ENCODE measurements around the gene RPS6KA5. TPM values are rescaled to one million over a fixed set of nuclear protein-coding genes. Genes with fewer than 3 reads are reported as not detected.

RPS6KA5 gene
- total RNA-seq, 5 donors from 2014 or later (not counting 1 experiment from before 2014, with no cell fraction given) = 28.8 to 39.8 (median 35.3) TPM

DNA sequence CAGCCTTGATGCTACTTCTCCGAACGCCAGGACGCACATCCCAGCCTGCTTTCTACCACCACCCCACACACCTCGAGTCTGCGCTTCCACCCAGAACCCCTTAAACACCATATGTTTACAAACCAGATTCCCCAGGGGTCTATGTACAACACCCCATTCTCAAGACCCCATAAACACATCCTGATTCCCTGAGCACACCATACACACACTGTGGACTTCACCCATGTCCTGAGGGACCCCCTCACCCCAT is 244.9 kb downstream of the RPS6KA5 start:
- no peaks in the 10 kb centered on the region for H3K36me3 ChIP-seq (ENCODE audit: control insufficient read depth in 2 of 2, extremely low read depth in 1 of 2, insufficient read depth in 1 of 2, low read length in 1 of 2)
- POLR2A ChIA-PET = no interaction called here
- H3K27ac ChIP-seq (ENCODE audit: low read length) = no peak overlapping the region
- Mint-ChIP-seq H3K27me3 (peaks cover 4 to 5% of the 10 kb centered on the region in 2 donors), H3K27ac (peak overlapping the region in 1 of 2 donors; percentile 53), H3K36me3 (no peaks in the 10 kb centered on the region), H3K4me1 (peaks cover under 1 to 9% (median 6%) of the 10 kb centered on the region in 3 donors), H3K9me3 (no peaks in the 10 kb centered on the region), H3K4me3 (peak overlapping the region; percentile 61 to 72 (median 70))
- no peak for ATAC-seq (replicated peaks in 1 of 4)
- no peaks in the 10 kb centered on the region for H3K9me3 ChIP-seq
- 95% methylated on average over 5 of the region's 5 CpGs for WGBS (ENCODE audit: insufficient coverage)
- CTCF ChIA-PET = interaction anchor here in 1 of 2 donors (2.1 kb wide), 1 partner anchor 57 kb away, joined by 7 read pairs; no protein-coding TSS in a partner anchor
- H3K27me3 ChIP-seq (replicated peaks in 1 of 2; ENCODE audit: control insufficient read depth in 2 of 2, extremely low read depth in 1 of 2, insufficient read depth in 2 of 2, low read length in 1 of 2) = peaks cover 0 to 19% of the 10 kb centered on the region in 2 experiments
- H3K4me3 ChIP-seq (ENCODE audit: control insufficient read depth in 1 of 2, extremely low read depth in 1 of 2, low read length in 1 of 2) = no peak overlapping the region
- DNase-seq = no peak
- H3K4me1 ChIP-seq (ENCODE audit: control insufficient read depth in 1 of 2, extremely low read depth in 1 of 2, insufficient read depth in 2 of 2, low read length in 2 of 2) = peaks cover 0 to 13% of the 10 kb centered on the region in 2 experiments

DNA sequence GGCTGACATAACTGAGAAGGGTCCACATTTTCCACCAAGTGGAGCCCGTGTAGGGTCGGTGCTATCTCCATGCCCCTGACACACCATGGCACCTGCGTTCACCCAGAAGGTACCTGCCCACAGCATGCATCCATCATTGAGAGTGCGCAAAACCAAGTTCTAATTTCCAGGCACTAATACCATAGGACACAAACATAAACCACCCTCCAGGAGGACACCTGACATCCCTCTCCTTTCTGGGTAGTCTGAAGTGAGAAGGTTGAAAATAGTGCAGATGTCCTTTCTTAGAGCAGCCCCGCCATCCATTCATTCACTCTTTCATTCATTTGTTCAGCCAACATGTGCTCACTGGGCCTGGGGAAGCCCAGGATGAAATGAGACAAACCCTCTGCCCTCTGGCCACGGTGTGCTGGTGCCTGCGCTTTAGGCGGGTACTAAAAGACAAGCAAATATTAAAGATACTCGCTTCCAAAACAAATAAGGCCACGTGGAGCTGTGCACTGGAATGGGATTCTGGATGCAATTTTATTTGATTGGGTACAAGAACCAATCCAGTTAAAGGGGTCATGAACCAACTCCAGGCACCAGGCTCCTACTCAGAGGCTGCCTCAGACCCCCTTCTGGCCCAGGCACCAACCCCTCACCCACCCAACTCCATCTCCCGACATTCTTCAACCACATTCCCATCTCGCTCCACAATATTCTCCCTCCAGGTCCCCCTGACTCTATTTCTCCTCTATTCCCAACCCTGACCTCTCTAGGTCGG is 245.5 kb downstream of the RPS6KA5 start:
- peak overlapping the region in 1 of 2 donors; percentile 53 for H3K27ac Mint-ChIP-seq
- WGBS (ENCODE audit: insufficient coverage) = 96% methylated on average over 9 of the region's 13 CpGs
- peak overlapping the region; percentile 61 to 72 (median 70) for H3K4me3 Mint-ChIP-seq
- DNase-seq (no peak), ATAC-seq (replicated peaks in 1 of 4) (no peak)
- Histone ChIP-seq H3K27me3 (replicated peaks in 1 of 2; ENCODE audit: control insufficient read depth in 2 of 2, extremely low read depth in 1 of 2, insufficient read depth in 2 of 2, low read length in 1 of 2) (peaks cover 0 to 19% of the 10 kb centered on the region in 2 experiments), H3K36me3 (ENCODE audit: control insufficient read depth in 2 of 2, extremely low read depth in 1 of 2, insufficient read depth in 1 of 2, low read length in 1 of 2) (no peaks in the 10 kb centered on the region), H3K27ac (ENCODE audit: low read length) (no peak overlapping the region), H3K4me3 (ENCODE audit: control insufficient read depth in 1 of 2, extremely low read depth in 1 of 2, low read length in 1 of 2) (no peak overlapping the region), H3K4me1 (ENCODE audit: control insufficient read depth in 1 of 2, extremely low read depth in 1 of 2, insufficient read depth in 2 of 2, low read length in 2 of 2) (peaks cover 0 to 12% of the 10 kb centered on the region in 2 experiments), H3K9me3 (no peaks in the 10 kb centered on the region)
- no peaks in the 10 kb centered on the region for H3K36me3 Mint-ChIP-seq
- no peaks in the 10 kb centered on the region for H3K9me3 Mint-ChIP-seq
- ChIA-PET CTCF (no interaction called here), POLR2A (no interaction called here)
- peaks cover 0 to 5% (median 5%) of the 10 kb centered on the region in 3 donors for H3K4me1 Mint-ChIP-seq
- H3K27me3 Mint-ChIP-seq = peaks cover 4 to 5% of the 10 kb centered on the region in 2 donors

DNA sequence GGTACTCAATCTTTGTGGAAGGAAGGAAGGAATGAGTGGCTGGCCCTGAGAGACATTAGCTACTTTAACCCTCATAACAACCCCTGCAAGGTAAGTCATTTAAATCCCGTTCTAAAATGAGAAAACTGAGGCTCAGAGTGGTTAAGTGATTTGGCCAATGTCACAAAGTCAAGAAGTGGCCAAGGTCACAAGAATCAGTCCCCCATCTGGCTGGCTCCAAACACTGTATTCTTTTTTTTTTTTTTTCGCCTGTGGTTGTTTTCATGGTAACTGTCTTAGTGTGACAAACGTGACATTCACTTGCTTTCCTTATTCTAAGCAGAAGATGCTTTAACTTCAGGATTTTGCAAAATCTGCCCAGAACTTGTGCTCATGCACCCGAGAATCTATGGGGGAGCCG is 247.0 kb downstream of the RPS6KA5 start:
- no peak overlapping the region for H3K27ac Mint-ChIP-seq
- ChIA-PET POLR2A (no interaction called here), CTCF (no interaction called here)
- no peak overlapping the region for H3K4me3 ChIP-seq (ENCODE audit: control insufficient read depth in 1 of 2, extremely low read depth in 1 of 2, low read length in 1 of 2)
- no peaks in the 10 kb centered on the region for H3K36me3 ChIP-seq (ENCODE audit: control insufficient read depth in 2 of 2, extremely low read depth in 1 of 2, insufficient read depth in 1 of 2, low read length in 1 of 2)
- DNase-seq (no peak), ATAC-seq (replicated peaks in 1 of 4) (no peak)
- peaks cover 0 to 17% of the 10 kb centered on the region in 2 experiments for H3K27me3 ChIP-seq (replicated peaks in 1 of 2; ENCODE audit: control insufficient read depth in 2 of 2, extremely low read depth in 1 of 2, insufficient read depth in 2 of 2, low read length in 1 of 2)
- peaks cover 4 to 5% of the 10 kb centered on the region in 2 donors for H3K27me3 Mint-ChIP-seq
- peaks cover 0 to 5% (median 4%) of the 10 kb centered on the region in 3 donors for H3K4me1 Mint-ChIP-seq
- no peaks in the 10 kb centered on the region for H3K9me3 ChIP-seq
- peak overlapping the region in 1 of 3 donors; percentile 17 for H3K4me3 Mint-ChIP-seq
- peaks cover 0 to 12% of the 10 kb centered on the region in 2 experiments for H3K4me1 ChIP-seq (ENCODE audit: control insufficient read depth in 1 of 2, extremely low read depth in 1 of 2, insufficient read depth in 2 of 2, low read length in 2 of 2)
- no peaks in the 10 kb centered on the region for H3K36me3 Mint-ChIP-seq
- no peak overlapping the region for H3K27ac ChIP-seq (ENCODE audit: low read length)
- no peaks in the 10 kb centered on the region for H3K9me3 Mint-ChIP-seq
- 100% methylated on average over 2 of the region's 5 CpGs for WGBS (ENCODE audit: insufficient coverage)

DNA sequence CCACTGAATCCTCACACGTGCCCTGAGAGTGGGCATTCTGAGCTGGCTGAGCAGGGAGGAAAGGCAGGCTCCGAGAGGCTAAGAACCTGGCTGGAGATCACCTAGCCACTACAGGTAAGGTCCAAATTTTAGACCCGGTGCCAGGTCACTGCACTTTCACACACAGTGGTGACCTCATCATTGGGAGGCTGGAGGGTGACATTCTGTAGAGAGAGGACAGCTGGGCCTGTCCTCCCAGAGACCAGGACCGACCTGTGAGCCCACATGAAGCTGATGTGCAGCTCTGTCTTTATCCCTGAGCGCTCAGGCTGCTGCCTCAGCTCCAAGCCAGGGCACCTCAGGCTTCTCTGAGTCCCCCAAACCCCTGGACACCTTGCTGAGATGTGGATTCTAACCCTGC is 248.3 kb downstream of the RPS6KA5 start:
- ChIA-PET POLR2A (no interaction called here), CTCF (no interaction called here)
- 81% methylated on average over 3 of the region's 5 CpGs for WGBS (ENCODE audit: insufficient coverage)

GRCh38 chr14:90811641-90812040 is 248.8 kb downstream of the RPS6KA5 start:
- Histone ChIP-seq H3K9me3 (no peaks in the 10 kb centered on the region), H3K36me3 (ENCODE audit: control insufficient read depth in 2 of 2, extremely low read depth in 1 of 2, insufficient read depth in 1 of 2, low read length in 1 of 2) (no peaks in the 10 kb centered on the region), H3K4me1 (ENCODE audit: control insufficient read depth in 1 of 2, extremely low read depth in 1 of 2, insufficient read depth in 2 of 2, low read length in 2 of 2) (peaks cover 0 to 7% of the 10 kb centered on the region in 2 experiments), H3K27me3 (replicated peaks in 1 of 2; ENCODE audit: control insufficient read depth in 2 of 2, extremely low read depth in 1 of 2, insufficient read depth in 2 of 2, low read length in 1 of 2) (peaks cover 0 to 6% of the 10 kb centered on the region in 2 experiments), H3K27ac (ENCODE audit: low read length) (no peak overlapping the region), H3K4me3 (ENCODE audit: control insufficient read depth in 1 of 2, extremely low read depth in 1 of 2, low read length in 1 of 2) (no peak overlapping the region)
- Mint-ChIP-seq H3K4me1 (peaks cover 0 to 5% (median 4%) of the 10 kb centered on the region in 3 donors), H3K36me3 (no peaks in the 10 kb centered on the region), H3K27me3 (no peaks in the 10 kb centered on the region), H3K9me3 (no peaks in the 10 kb centered on the region), H3K27ac (no peak overlapping the region), H3K4me3 (no peak overlapping the region)
- CTCF ChIA-PET = no interaction called here
- no peak for ATAC-seq (replicated peaks in 1 of 4)
- WGBS (ENCODE audit: insufficient coverage) = 92% methylated on average over 7 of the region's 10 CpGs
- DNase-seq = no peak
- POLR2A ChIA-PET = no interaction called here

More for the DNA sequence above, 248.3 kb downstream of the RPS6KA5 start:
- Histone ChIP-seq H3K4me3 (ENCODE audit: control insufficient read depth in 1 of 2, extremely low read depth in 1 of 2, low read length in 1 of 2) (no peak overlapping the region), H3K27me3 (replicated peaks in 1 of 2; ENCODE audit: control insufficient read depth in 2 of 2, extremely low read depth in 1 of 2, insufficient read depth in 2 of 2, low read length in 1 of 2) (peaks cover 0 to 11% of the 10 kb centered on the region in 2 experiments), H3K9me3 (no peaks in the 10 kb centered on the region), H3K27ac (ENCODE audit: low read length) (no peak overlapping the region), H3K36me3 (ENCODE audit: control insufficient read depth in 2 of 2, extremely low read depth in 1 of 2, insufficient read depth in 1 of 2, low read length in 1 of 2) (no peaks in the 10 kb centered on the region), H3K4me1 (ENCODE audit: control insufficient read depth in 1 of 2, extremely low read depth in 1 of 2, insufficient read depth in 2 of 2, low read length in 2 of 2) (peaks cover 0 to 12% of the 10 kb centered on the region in 2 experiments)
- Mint-ChIP-seq H3K4me3 (no peak overlapping the region), H3K27ac (no peak overlapping the region), H3K4me1 (peaks cover 0 to 5% (median 4%) of the 10 kb centered on the region in 3 donors), H3K36me3 (no peaks in the 10 kb centered on the region), H3K9me3 (no peaks in the 10 kb centered on the region), H3K27me3 (peaks cover under 1% of the 10 kb centered on the region in 2 donors)
- ATAC-seq (replicated peaks in 1 of 4) (no peak), DNase-seq (no peak)

GRCh38 chr14:90810806-90811205 is 249.6 kb downstream of the RPS6KA5 start:
- POLR2A ChIA-PET = no interaction called here
- Histone ChIP-seq H3K4me3 (ENCODE audit: control insufficient read depth in 1 of 2, extremely low read depth in 1 of 2, low read length in 1 of 2) (no peak overlapping the region), H3K36me3 (ENCODE audit: control insufficient read depth in 2 of 2, extremely low read depth in 1 of 2, insufficient read depth in 1 of 2, low read length in 1 of 2) (no peaks in the 10 kb centered on the region), H3K4me1 (ENCODE audit: control insufficient read depth in 1 of 2, extremely low read depth in 1 of 2, insufficient read depth in 2 of 2, low read length in 2 of 2) (peaks cover 0 to 5% of the 10 kb centered on the region in 2 experiments), H3K27me3 (replicated peaks in 1 of 2; ENCODE audit: control insufficient read depth in 2 of 2, extremely low read depth in 1 of 2, insufficient read depth in 2 of 2, low read length in 1 of 2) (peaks cover 0 to 5% of the 10 kb centered on the region in 2 experiments), H3K27ac (ENCODE audit: low read length) (no peak overlapping the region), H3K9me3 (no peaks in the 10 kb centered on the region)
- Mint-ChIP-seq H3K27me3 (no peaks in the 10 kb centered on the region), H3K36me3 (no peaks in the 10 kb centered on the region), H3K4me3 (no peak overlapping the region), H3K4me1 (peaks cover 0 to 5% (median 4%) of the 10 kb centered on the region in 3 donors), H3K27ac (no peak overlapping the region), H3K9me3 (no peaks in the 10 kb centered on the region)
- ATAC-seq (replicated peaks in 1 of 4) = no peak
- CTCF ChIA-PET = no interaction called here
- WGBS (ENCODE audit: insufficient coverage) = 85% methylated on average over 4 of the region's 5 CpGs
- DNase-seq = no peak
